C1 segment of cervical spinal cord (tissue), 14 donors: ENCODE measurements around the gene HS6ST2.

Experiments
- DNase-seq, 14 donors: peaks; one replicate each; lab custom pipeline; 2025; lab: John Stamatoyannopoulos, UW

HS6ST2 gene

GRCh38 chrX:132795181-132795580 lies 163.2 kb downstream of the HS6ST2 start:
- no peak for DNase-seq

DNA sequence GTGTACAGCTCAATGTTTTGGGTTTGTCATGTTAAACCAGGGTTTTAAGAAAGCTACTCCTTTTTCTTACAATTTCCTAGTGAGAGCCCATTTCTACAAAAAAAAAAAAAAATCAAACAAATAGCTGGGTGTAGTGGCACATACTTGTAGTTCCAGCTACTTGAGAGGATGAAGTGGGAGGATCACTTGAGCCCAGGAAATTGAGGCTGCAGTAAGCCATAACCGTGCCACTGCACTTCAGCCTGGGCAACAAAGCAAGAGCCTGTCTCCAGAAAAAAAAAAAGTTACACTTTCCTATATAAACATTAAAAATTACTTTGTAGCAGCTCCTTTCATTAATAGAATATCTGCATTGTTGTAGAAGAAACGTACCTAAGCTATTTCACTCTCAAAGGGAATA lies 166.7 kb downstream of the HS6ST2 start:
- no peak for DNase-seq

GRCh38 chrX:132790329-132790728 lies 168.1 kb downstream of the HS6ST2 start:
- no peak for DNase-seq

GRCh38 chrX:132786217-132786616 lies 172.2 kb downstream of the HS6ST2 start:
- DNase-seq = no peak

GRCh38 chrX:132778917-132779316 lies 179.5 kb downstream of the HS6ST2 start:
- no peak for DNase-seq

GRCh38 chrX:132776486-132777210 lies 181.8 kb downstream of the HS6ST2 start:
- no peak for DNase-seq

GRCh38 chrX:132775263-132775823 lies 183.1 kb downstream of the HS6ST2 start:
- no peak for DNase-seq

DNA sequence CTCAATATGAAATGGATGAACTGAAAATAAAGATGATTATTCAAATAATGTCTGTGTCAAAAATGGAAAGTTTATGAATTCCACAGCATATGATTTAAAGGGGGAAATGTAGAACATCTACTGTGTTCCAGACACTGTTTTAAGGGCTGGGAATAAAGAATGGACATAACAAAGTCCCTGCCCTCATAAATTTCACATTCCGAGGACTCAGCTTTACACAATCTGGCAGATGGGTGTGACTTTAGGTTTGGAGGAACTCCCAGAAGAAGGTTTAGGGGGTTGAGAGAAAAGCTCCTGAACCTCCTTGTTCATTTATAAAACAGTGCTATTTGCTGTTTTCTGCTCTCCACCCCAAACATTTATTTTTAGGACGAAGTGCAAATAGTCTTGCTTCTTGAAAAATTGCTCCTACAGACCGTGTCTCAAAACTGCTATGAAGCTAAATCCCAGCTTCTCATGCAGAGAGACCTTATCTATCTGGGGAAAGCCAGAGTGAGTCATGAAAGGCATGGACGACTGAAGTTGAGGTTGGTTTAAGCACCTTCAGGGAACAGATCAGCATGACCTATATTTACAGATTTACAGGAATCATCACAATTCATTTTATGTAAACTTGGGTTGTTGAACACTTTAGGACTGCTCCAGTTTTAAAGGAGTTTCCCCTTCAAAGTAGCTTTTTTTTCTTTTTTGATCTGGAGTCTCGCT lies 184.3 kb downstream of the HS6ST2 start:
- DNase-seq = no peak

- DNase-seq = no peak
These were observed 188.8 kb downstream of the HS6ST2 start for GRCh38 chrX:132769609-132770008.

- DNase-seq = no peak
These were observed 192.0 kb downstream of the HS6ST2 start for GRCh38 chrX:132766452-132766851.

- no peak for DNase-seq
These were observed 194.9 kb downstream of the HS6ST2 start for GRCh38 chrX:132763528-132763927.

- DNase-seq = no peak
These were observed 199.7 kb downstream of the HS6ST2 start for GRCh38 chrX:132758759-132759158.

DNA sequence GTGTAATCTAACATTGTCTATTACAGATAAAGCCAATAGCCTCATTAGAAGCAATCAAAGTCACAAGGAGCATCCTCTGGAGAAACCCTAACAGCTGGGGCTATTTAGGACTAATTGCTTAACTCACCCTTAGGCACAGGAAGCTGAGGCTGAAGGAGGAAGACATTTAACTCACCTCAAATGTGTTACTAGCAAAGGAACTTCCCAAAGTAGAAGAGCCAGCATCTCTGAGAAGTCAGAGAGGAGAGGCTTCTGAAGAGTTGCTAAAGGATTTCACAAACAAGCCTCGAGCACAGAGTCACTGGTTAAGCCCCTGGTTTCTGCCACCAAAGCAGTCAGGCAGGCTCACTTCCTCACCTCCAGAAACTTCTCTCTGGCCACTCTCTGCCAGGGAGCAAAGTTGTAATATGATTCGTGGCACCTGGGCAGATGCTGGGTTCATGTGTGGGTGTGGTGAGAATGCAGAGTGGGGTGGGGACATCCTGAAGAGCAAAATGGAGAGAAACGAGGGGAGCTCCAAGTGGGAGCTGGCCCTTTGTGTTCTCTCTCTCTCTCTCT lies 201.3 kb downstream of the HS6ST2 start:
- DNase-seq = no peak

- no peak for DNase-seq
These were observed 202.0 kb downstream of the HS6ST2 start for GRCh38 chrX:132756439-132756838.

DNA sequence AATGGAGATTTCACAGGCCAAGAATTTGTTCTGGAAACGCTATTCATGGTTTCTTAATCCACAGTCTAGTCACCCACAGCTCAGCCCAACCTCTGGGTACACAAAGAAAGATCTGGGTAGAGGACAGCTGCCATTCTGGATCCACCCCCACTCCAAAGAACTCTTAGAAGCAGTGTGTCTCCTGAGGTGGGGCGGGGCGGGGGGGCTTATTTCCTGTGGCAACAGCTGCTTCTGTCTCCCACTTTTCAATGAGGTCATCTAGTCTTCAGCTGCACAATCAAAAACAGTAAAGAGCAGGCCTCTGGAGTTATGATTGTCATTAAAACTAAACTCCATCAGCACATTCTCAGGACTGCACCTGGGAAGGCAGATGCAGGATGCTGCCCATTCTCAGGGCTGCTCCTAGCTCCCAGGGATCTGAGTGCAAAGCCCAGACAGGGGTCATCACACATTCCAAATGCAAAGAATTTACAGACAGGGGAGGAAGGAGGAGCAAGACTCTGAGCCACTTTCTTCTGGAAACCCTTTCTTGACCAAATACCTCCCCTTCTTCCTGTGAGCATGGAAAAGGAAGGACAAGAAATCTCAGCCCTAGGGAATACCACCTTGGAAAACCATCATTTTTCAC lies 207.3 kb downstream of the HS6ST2 start:
- DNase-seq = no peak

GRCh38 chrX:132750331-132751062 lies 207.9 kb downstream of the HS6ST2 start:
- DNase-seq = no peak

DNA sequence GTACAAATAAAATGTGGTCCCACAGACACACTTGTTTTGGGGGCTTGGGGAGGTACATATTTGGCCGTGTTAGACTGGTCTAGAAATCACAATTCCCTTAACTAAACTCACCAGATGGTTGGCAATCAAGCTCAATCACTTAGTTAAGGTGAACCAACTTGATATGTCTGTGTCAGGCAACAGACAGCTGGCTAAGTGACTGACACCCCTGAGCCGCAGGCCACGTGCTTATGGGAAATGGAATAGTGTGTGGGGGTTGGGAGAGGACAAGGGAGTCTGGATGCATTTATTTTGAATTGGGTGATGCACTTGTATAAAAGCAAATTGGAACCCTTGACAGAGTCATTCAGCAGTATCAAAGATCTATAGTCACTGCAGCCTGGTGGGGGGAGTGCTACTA lies 209.0 kb downstream of the HS6ST2 start:
- DNase-seq = no peak

- no peak for DNase-seq
These were observed 209.5 kb downstream of the HS6ST2 start for GRCh38 chrX:132748909-132749308.

GRCh38 chrX:132748268-132748667 lies 210.2 kb downstream of the HS6ST2 start:
- DNase-seq = no peak

- DNase-seq = no peak
These were observed 212.8 kb downstream of the HS6ST2 start for GRCh38 chrX:132745593-132745992.

- no peak for DNase-seq
These were observed 214.0 kb downstream of the HS6ST2 start for GRCh38 chrX:132744470-132744869.
